ENCODE measurements around the gene ZCCHC14.

DNA sequence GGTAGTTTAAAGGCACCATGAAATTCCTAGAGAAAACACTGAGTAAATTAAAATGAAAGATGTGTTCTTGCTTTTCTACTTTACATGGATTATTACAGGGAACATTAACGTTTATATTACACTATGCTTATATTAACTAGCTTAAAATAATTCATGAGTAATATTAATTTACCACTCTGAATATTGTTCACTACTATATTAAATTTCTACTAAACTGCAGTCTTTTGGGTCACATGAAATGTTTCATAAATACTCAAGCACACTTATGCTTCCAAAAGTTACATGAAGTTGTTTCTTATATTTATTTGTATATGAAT, 104.0 kb downstream of the ZCCHC14 start:
- TF ChIP-seq, protein P1, sequence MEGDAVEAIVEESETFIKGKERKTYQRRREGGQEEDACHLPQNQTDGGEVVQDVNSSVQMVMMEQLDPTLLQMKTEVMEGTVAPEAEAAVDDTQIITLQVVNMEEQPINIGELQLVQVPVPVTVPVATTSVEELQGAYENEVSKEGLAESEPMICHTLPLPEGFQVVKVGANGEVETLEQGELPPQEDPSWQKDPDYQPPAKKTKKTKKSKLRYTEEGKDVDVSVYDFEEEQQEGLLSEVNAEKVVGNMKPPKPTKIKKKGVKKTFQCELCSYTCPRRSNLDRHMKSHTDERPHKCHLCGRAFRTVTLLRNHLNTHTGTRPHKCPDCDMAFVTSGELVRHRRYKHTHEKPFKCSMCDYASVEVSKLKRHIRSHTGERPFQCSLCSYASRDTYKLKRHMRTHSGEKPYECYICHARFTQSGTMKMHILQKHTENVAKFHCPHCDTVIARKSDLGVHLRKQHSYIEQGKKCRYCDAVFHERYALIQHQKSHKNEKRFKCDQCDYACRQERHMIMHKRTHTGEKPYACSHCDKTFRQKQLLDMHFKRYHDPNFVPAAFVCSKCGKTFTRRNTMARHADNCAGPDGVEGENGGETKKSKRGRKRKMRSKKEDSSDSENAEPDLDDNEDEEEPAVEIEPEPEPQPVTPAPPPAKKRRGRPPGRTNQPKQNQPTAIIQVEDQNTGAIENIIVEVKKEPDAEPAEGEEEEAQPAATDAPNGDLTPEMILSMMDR (IDR thresholded peaks at IDR 0.05), result no peak
- no peak for TF ChIP-seq ZFX (IDR thresholded peaks at IDR 0.05; ENCODE audit: borderline replicate concordance)

Measured in 22Rv1 (cell line).